Heart right ventricle (tissue), 16 donors: ENCODE data around the gene CDK14. TPM values are rescaled to one million over a fixed set of nuclear protein-coding genes. Genes with fewer than 3 reads are reported as not detected.

Experiments used
- ATAC-seq, 8 donors: fragments of 200-7000 bp; cut with Tn5 transposase; one replicate each; pipeline ENCODE4 v1.9.1; 2020; ENCODE audit warnings: mild to moderate bottlenecking in 8 of 8, moderate library complexity in 8 of 8, moderate number of reproducible peaks in 1 of 8
- DNase-seq, 2 donors: peaks; one replicate each; pipeline ENCODE4 v3.0.0-alpha.2; 2020
- H3K27ac ChIP-seq, 10 donors: fragments of 200-600 bp; sonication (generic) in 2 of 10; one replicate each; pipeline versions ENCODE4 v1.5.0 to v1.8.0; 2020 to 2022; ENCODE audit warnings: mild to moderate bottlenecking in 3 of 10
- H3K27me3 ChIP-seq, 7 donors: fragments of 200-600 bp; one replicate each; pipeline ENCODE4 v1.8.0; 2021 to 2022; ENCODE audit warnings: mild to moderate bottlenecking in 2 of 7
- H3K36me3 ChIP-seq, 9 donors: fragments of 200-600 bp; sonication (generic) in 1 of 9; one replicate each; pipeline versions ENCODE4 v1.5.0 to v1.8.0; 2020 to 2022; ENCODE audit warnings: mild to moderate bottlenecking in 2 of 9
- H3K4me1 ChIP-seq, 9 donors: fragments of 200-600 bp; sonication (generic) in 1 of 9; one replicate each; pipeline versions ENCODE4 v1.5.0 to v1.8.0; 2020 to 2022; ENCODE audit warnings: mild to moderate bottlenecking in 4 of 9
- H3K4me3 ChIP-seq, 10 donors: fragments of 200-600 bp; sonication (generic) in 2 of 10; one replicate each; pipeline versions ENCODE4 v1.5.0 to v1.8.0; 2020 to 2022; ENCODE audit warnings: mild to moderate bottlenecking in 7 of 10, moderate library complexity in 2 of 10
- H3K9me3 ChIP-seq, 11 donors: fragments of 200-600 bp in 10 of 11; sonication (generic) in 2 of 11; one replicate each; pipeline versions ENCODE4 v1.5.0 to v1.8.0; 2013 to 2022; ENCODE audit warnings: mild to moderate bottlenecking in 2 of 11, control low read depth in 1 of 11, moderate library complexity in 1 of 11
- CTCF ChIP-seq, 9 donors: fragments of 200-600 bp; sonication (generic) in 2 of 9; IDR thresholded peaks; one replicate each; pipeline versions ENCODE4 v1.5.0 to v1.8.0; 2021 to 2022; ENCODE audit warnings: antibody characterized with exemption in 9 of 9, mild to moderate bottlenecking in 5 of 9, moderate library complexity in 1 of 9
- WGBS, 2 donors: extraction: QIAGEN DNeasy Blood & Tissue Kit; methylation state at CpG; one replicate each; pipeline ENCODE4 v1.1.7; 2013; ENCODE audit warnings: inconsistent platforms in 1 of 2; 5-methylcytosine and 5-hydroxymethylcytosine counted together
- intact Hi-C, 10 donors: fragments of 100-400 bp; cut with DNase I; formaldehyde crosslinking; loops; one replicate each; pipeline versions ENCODE4 v1.11.1 to v1.14.2; 2022
- polyA plus RNA-seq, 2 donors: library from polyadenylated mRNA; stranded (reverse); fragments of 200-250 nt; gene quantifications; one replicate each; pipeline ENCODE4 v1.2.3, GENCODE V29; 2013
- total RNA-seq, 10 donors: library from RNA; stranded (reverse); fragmentation: NEBNext Ultra II Directional in 3 of 10; extraction: Animal tissue kit (Norgen Biotek cat#: 25700) in 3 of 10; gene quantifications; one replicate each; pipeline versions ENCODE4 v1.2.1 to v1.2.4, GENCODE V29; 2021 to 2023
- donor health status: Arrhythmogenic right ventricular cardiomyopathy.
- donor health status: ischemic (EF 13 %, LVEDD 7.1; RV severe dilation, severe dysfunction).
- donor health status: healthy with polysubstance abuse.
- donor health status: DM: no; HTN: yes; CAD: no.
- donor health status: DM: no; HTN: no; CAD: no.
- donor health status: ischemic (EF 25% LVEDD 6.9; RV normal size, moderate dysfunction).
- donor health status: ischemic (EF 25% LVEDD 5.7; RV mildly dilated, moderate dysfunction).
- donor health status: healthy.
- donor health status: DM: yes; HTN: yes; CAD: no.
- donor health status: Ischemic cardiomyopathy.
- donor health status: ischemic (EF 35%, LVEDD 5.7; RV mildly dilated, moderate dysfunction).
- donor health status: nonischemic (EF 11% LVEDD 7.7; RV severe dilation, severe dysfunction).
- donor health status: DM: yes; HTN: yes; CAD: no.
- donor health status: PGD.
- donor health status: ischemic (EF 29% LVEDD 5.4; RV normal size, mild dysfunction).
- donor health status: nonischemic (EF 23%, LVEDD 6.1; RV moderate dilation, normal function).

Gene CDK14
- total and polyA plus RNA-seq, 12 donors, result 3.9 to 36.5 (median 21.4) TPM

GRCh38 chr7:91196058-91196457 is 599.9 kb downstream of the CDK14 start:
- no peak for TF ChIP-seq CTCF (IDR thresholded peaks at IDR 0.05)
- Histone ChIP-seq H3K9me3 (no peaks in the 10 kb centered on the region), H3K4me1 (no peaks in the 10 kb centered on the region), H3K4me3 (no peak overlapping the region), H3K36me3 (no peaks in the 10 kb centered on the region), H3K27me3 (no peaks in the 10 kb centered on the region), H3K27ac (no peak overlapping the region)
- 77 to 80% methylated on average over 2 of the region's 2 CpGs for WGBS, 2 donors
- DNase-seq (no peak), ATAC-seq (no peak)
- intact Hi-C loops, result no loop called here

GRCh38 chr7:91198371-91198770 is 602.2 kb downstream of the CDK14 start:
- H3K27me3 ChIP-seq, result no peaks in the 10 kb centered on the region
- H3K27ac ChIP-seq, result no peak overlapping the region
- no peaks in the 10 kb centered on the region for H3K36me3 ChIP-seq
- H3K9me3 ChIP-seq, result no peaks in the 10 kb centered on the region
- no peak for DNase-seq
- 69 to 77% methylated on average over 3 of the region's 3 CpGs for WGBS, 2 donors
- H3K4me1 ChIP-seq, result no peaks in the 10 kb centered on the region
- no peak for TF ChIP-seq CTCF (IDR thresholded peaks at IDR 0.05)
- intact Hi-C loops, result no loop called here
- no peak for ATAC-seq
- no peak overlapping the region for H3K4me3 ChIP-seq

- no peaks in the 10 kb centered on the region for H3K4me1 ChIP-seq
- TF ChIP-seq CTCF (IDR thresholded peaks at IDR 0.05), result no peak
- intact Hi-C loops, result no loop called here
- no peak overlapping the region for H3K27ac ChIP-seq
- H3K4me3 ChIP-seq, result no peak overlapping the region
- H3K9me3 ChIP-seq, result peaks cover 0 to 3% (median 0%) of the 10 kb centered on the region in 11 donors
- H3K27me3 ChIP-seq, result no peaks in the 10 kb centered on the region
- DNase-seq (no peak), ATAC-seq (no peak)
- no peaks in the 10 kb centered on the region for H3K36me3 ChIP-seq
Measured at GRCh38 chr7:91199601-91200000, 603.5 kb downstream of the CDK14 start.

GRCh38 chr7:91201442-91202113 is 605.5 kb downstream of the CDK14 start:
- WGBS, 2 donors, result 80 to 87% methylated on average over 9 of the region's 9 CpGs
- ATAC-seq, result no peak
- no peaks in the 10 kb centered on the region for H3K36me3 ChIP-seq

More at GRCh38 chr7:91201442-91202113, 605.5 kb downstream of the CDK14 start:
- intact Hi-C loops, result no loop called here
- no peak overlapping the region for H3K4me3 ChIP-seq
- no peaks in the 10 kb centered on the region for H3K27me3 ChIP-seq
- H3K27ac ChIP-seq, result no peak overlapping the region
- peaks cover 0 to 3% (median 0%) of the 10 kb centered on the region in 11 donors for H3K9me3 ChIP-seq
- no peak for TF ChIP-seq CTCF (IDR thresholded peaks at IDR 0.05)
- no peak for DNase-seq
- H3K4me1 ChIP-seq, result no peaks in the 10 kb centered on the region
